ENCODE measurements around the gene SOX8.

Gene SOX8

GRCh38 chr16:938136-938535, 43.4 kb upstream of the SOX8 start:
- TF ChIP-seq CTCF (IDR thresholded peaks at IDR 0.05; ENCODE audit: borderline replicate concordance, control extremely low read depth, extremely low read depth, insufficient read depth, missing control alignments) = no peak
- no peak for DNase-seq (ENCODE audit: low spot score)
- in situ Hi-C loops (cut with MboI; ENCODE audit: low sequenced_read_pairs, unreplicated experiment) = no loop called here

DNA sequence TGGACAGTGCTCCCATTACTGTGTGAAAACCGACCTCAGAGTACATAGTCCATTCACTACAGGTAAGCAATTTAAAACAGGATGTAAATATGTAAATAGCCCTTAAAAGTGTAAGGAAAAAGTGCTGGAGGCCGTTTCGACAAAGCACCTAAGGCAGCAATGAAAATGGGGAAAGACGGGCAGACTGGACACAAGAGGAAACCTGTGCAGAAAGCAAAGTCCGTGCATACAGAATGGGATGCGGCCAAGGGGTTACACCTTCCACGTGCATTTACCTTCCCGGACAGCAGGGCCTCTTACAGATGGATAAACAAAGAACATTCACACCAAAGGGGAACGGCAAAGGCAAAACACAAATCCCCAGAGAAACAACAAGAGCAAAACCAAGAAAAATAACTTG, 42.8 kb upstream of the SOX8 start:
- no peak for DNase-seq (ENCODE audit: low spot score)
- TF ChIP-seq CTCF (IDR thresholded peaks at IDR 0.05; ENCODE audit: borderline replicate concordance, control extremely low read depth, extremely low read depth, insufficient read depth, missing control alignments) = no peak

GRCh38 chr16:939311-939710, 42.3 kb upstream of the SOX8 start:
- no peak for DNase-seq (ENCODE audit: low spot score)
- in situ Hi-C loops (cut with MboI; ENCODE audit: low sequenced_read_pairs, unreplicated experiment) = no loop called here
- TF ChIP-seq CTCF (IDR thresholded peaks at IDR 0.05; ENCODE audit: borderline replicate concordance, control extremely low read depth, extremely low read depth, insufficient read depth, missing control alignments) = no peak

More for the DNA sequence above, 42.8 kb upstream of the SOX8 start:
- in situ Hi-C loops (cut with MboI; ENCODE audit: low sequenced_read_pairs, unreplicated experiment) = no loop called here

- no peak for TF ChIP-seq CTCF (IDR thresholded peaks at IDR 0.05; ENCODE audit: borderline replicate concordance, control extremely low read depth, extremely low read depth, insufficient read depth, missing control alignments)
- in situ Hi-C loops (cut with MboI; ENCODE audit: low sequenced_read_pairs, unreplicated experiment) = no loop called here
- no peak for DNase-seq (ENCODE audit: low spot score)
Observed at GRCh38 chr16:939941-940340, 41.6 kb upstream of the SOX8 start.

DNA sequence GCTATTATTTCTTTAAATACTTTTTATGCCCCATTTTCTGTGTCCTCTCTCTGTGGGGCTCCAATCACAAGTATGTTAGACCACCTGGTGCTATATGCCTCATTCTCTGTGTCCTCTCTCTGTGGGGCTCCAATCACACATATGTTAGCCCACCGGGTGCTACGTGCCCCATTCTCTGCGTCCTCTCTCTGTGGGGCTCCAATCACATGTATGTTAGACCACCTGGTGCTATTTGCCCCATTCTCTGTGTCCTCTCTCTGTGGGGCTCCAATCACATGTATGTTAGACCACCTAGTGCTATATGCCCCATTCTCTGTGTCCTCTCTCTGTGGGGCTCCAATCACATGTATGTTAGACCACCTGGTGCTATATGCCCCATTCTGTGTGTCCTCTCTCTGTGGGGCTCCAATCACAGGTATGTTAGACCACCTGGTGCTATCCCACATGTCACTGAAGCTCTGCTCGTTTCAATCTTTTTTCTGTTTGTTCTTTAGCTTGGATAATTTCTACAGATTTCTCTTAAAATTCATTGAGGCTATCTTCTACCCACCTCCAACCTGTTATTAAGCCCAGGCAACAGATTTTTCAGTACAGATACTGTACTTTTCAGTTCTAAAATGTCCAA, 39.0 kb upstream of the SOX8 start:
- no peak for TF ChIP-seq CTCF (IDR thresholded peaks at IDR 0.05; ENCODE audit: borderline replicate concordance, control extremely low read depth, extremely low read depth, insufficient read depth, missing control alignments)
- in situ Hi-C loops (cut with MboI; ENCODE audit: low sequenced_read_pairs, unreplicated experiment) = no loop called here
- DNase-seq (ENCODE audit: low spot score) = no peak

DNA sequence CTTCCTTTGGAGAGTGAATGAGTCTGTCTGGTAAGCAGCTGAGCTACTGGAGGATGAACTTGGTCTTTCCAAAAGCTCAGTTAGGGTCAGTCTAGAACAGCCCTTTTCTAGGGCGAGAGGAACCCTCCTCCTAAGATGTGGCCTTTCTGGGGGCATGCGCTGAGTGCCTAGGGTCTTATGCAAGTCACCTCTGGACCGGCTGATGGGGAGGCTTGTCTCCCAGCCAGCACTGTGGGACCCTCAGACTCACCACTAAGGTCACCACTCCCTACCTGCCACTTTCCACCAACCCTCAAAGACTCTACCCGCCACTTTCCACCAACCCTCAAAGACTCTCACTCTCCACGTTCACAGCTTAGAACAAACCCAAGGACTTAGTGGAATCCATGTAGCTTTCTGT, 37.6 kb upstream of the SOX8 start:
- in situ Hi-C loops (cut with MboI; ENCODE audit: low sequenced_read_pairs, unreplicated experiment) = no loop called here
- TF ChIP-seq CTCF (IDR thresholded peaks at IDR 0.05; ENCODE audit: borderline replicate concordance, control extremely low read depth, extremely low read depth, insufficient read depth, missing control alignments) = no peak

More for the DNA sequence above, 37.6 kb upstream of the SOX8 start:
- DNase-seq (ENCODE audit: low spot score) = no peak

All from GM13976 (cell line).